GM23248 (cell line): ENCODE data around the gene ARHGAP26. TPM values are rescaled to one million over a fixed set of nuclear protein-coding genes. Genes with fewer than 3 reads are reported as not detected.
"Not testable (repeated sequence)": the region's sequence is repeated elsewhere in the genome, so short reads cannot be mapped to it uniquely, and the experiment has no call there.

ENCODE experiments used
- DNase-seq: peaks from one replicate; pipeline ENCODE4 v3.0.0-alpha.2; 2015
- H2AFZ ChIP-seq: fragments of 200-600 bp; sonication (generic); 2 replicates; pipeline ENCODE4 v1.6.1; 2016; ENCODE audit warnings: antibody characterized with exemption
- H3F3A ChIP-seq: fragments of 200-600 bp; sonication (generic); 2 replicates; pipeline ENCODE4 v1.6.1; 2016; ENCODE audit warnings: mild to moderate bottlenecking, antibody characterized with exemption, mixed run types; ENCODE audit not compliant: insufficient read depth
- H3K27ac ChIP-seq: fragments of 200-600 bp; sonication (generic); 2 replicates; pipeline ENCODE4 v1.5.1; 2016; ENCODE audit warnings: mild to moderate bottlenecking
- H3K27me3 ChIP-seq: fragments of 200-600 bp; sonication (generic); replicated peaks from 2 replicates; pipeline ENCODE4 v1.6.1; 2016; ENCODE audit warnings: mild to moderate bottlenecking; ENCODE audit not compliant: insufficient read depth
- H3K36me3 ChIP-seq: fragments of 200-600 bp; sonication (generic); 2 replicates; pipeline ENCODE4 v1.6.1; 2016; ENCODE audit warnings: low read depth, mild to moderate bottlenecking
- H3K4me1 ChIP-seq: fragments of 200-600 bp; sonication (generic); 2 replicates; pipeline ENCODE4 v1.6.1; 2016; ENCODE audit warnings: mild to moderate bottlenecking; ENCODE audit not compliant: insufficient read depth
- H3K4me2 ChIP-seq: fragments of 200-600 bp; sonication (generic); one replicate; pipeline ENCODE4 v1.6.1; 2016; ENCODE audit warnings: mild to moderate bottlenecking; ENCODE audit not compliant: unreplicated experiment
- H3K4me3 ChIP-seq: fragments of 200-600 bp; sonication (generic); 2 replicates; pipeline ENCODE4 v1.5.1; 2016; ENCODE audit warnings: mild to moderate bottlenecking
- H3K79me2 ChIP-seq: fragments of 200-600 bp; sonication (generic); 2 replicates; pipeline ENCODE4 v1.6.1; 2016; ENCODE audit warnings: mild to moderate bottlenecking; ENCODE audit not compliant: insufficient read depth
- H3K9ac ChIP-seq: fragments of 200-600 bp; sonication (generic); 2 replicates; pipeline ENCODE4 v1.6.1; 2016; ENCODE audit warnings: mild to moderate bottlenecking
- H3K9me2 ChIP-seq: fragments of 200-600 bp; sonication (generic); 2 replicates; pipeline ENCODE4 v1.6.1; 2016; ENCODE audit warnings: mixed run types, mild to moderate bottlenecking, moderate library complexity; ENCODE audit not compliant: insufficient read depth
- H3K9me3 ChIP-seq: fragments of 200-600 bp; sonication (generic); one replicate; pipeline ENCODE4 v1.6.1; 2017; ENCODE audit warnings: low read depth
- H4K20me1 ChIP-seq: fragments of 200-600 bp; sonication (generic); 2 replicates; pipeline ENCODE4 v1.6.0; 2016; ENCODE audit not compliant: insufficient read depth
- EZH2 ChIP-seq: fragments of 200-600 bp; sonication (generic); IDR thresholded peaks from 2 replicates; pipeline ENCODE4 v1.6.1; 2018; ENCODE audit warnings: antibody characterized with exemption, mild to moderate bottlenecking; ENCODE audit not compliant: insufficient read depth, poor library complexity, severe bottlenecking
- EZH2phosphoT487 ChIP-seq: fragments of 200-600 bp; sonication (generic); IDR thresholded peaks from 2 replicates; pipeline ENCODE4 v1.6.1; 2018; ENCODE audit warnings: antibody characterized with exemption, moderate library complexity, mild to moderate bottlenecking, low read depth; ENCODE audit not compliant: insufficient read depth
- WGBS, 2 experiments: methylation state at CpG; one replicate each; pipeline ENCODE4 v1.1.6; 2015 to 2017; ENCODE audit warnings: low lambda C conversion rate in 2 of 2, low coverage in 1 of 2; ENCODE audit errors: missing lambda C conversion rate in 2 of 2; 5-methylcytosine and 5-hydroxymethylcytosine counted together
- in situ Hi-C: fragments of 300-500 bp; cut with MboI; formaldehyde crosslinking; loops from 2 replicates; pipeline ENCODE4 v1.15.0; 2020
- polyA plus RNA-seq: library from polyadenylated mRNA; unstranded; fragments of >200 nt; fragmentation: Nextera tagmentation; extraction: Ambion mirVana; gene quantifications from 2 replicates; pipeline ENCODE4 v1.2.1, GENCODE V29; 2016
- total RNA-seq: library from RNA; depleted of rRNA; stranded (reverse); fragments of >200 nt; shearing (Covaris generic); gene quantifications from 2 replicates; pipeline ENCODE4 v1.2.3, GENCODE V29; 2014

The ARHGAP26 gene
- total and polyA plus RNA-seq, 2 experiments from 2014 or later: 1.6 to 1.7 TPM

- Histone ChIP-seq H3K4me3 (no peak overlapping the region), H3K27ac (peak overlapping the region; percentile 66), H3K9me3 (no peaks in the 10 kb centered on the region), H3K9me2 (no peaks in the 10 kb centered on the region), H3K36me3 (no peaks in the 10 kb centered on the region), H3K27me3 (no peaks in the 10 kb centered on the region), H3K4me2 (peak overlapping the region; percentile 43), H2AFZ (peak overlapping the region; percentile 10; the same call in 1 of the 2 replicates), H3K9ac (peak overlapping the region; percentile 31; the same call in 1 of the 2 replicates), H3K4me1 (peaks cover 25% of the 10 kb centered on the region), H3K79me2 (no peaks in the 10 kb centered on the region), H3F3A (peaks cover 26% of the 10 kb centered on the region), H4K20me1 (no peaks in the 10 kb centered on the region)
- in situ Hi-C loops: no loop called here
- peak; percentile 89 for DNase-seq
- TF ChIP-seq EZH2phosphoT487 (no peak), EZH2 (no peak)
- 24 to 29% methylated on average over 4 of the region's 4 CpGs for WGBS, 2 experiments
Measured at GRCh38 chr5:142959683-142960657, 189.8 kb downstream of the ARHGAP26 start.

GRCh38 chr5:142961440-142962173, 191.4 kb downstream of the ARHGAP26 start:
- no peaks in the 10 kb centered on the region for H3K9me2 ChIP-seq
- no peaks in the 10 kb centered on the region for H3K36me3 ChIP-seq
- H3K4me1 ChIP-seq: peaks cover 25% of the 10 kb centered on the region
- no peak overlapping the region for H3K4me2 ChIP-seq
- H4K20me1 ChIP-seq: no peaks in the 10 kb centered on the region
- no peaks in the 10 kb centered on the region for H3K27me3 ChIP-seq
- WGBS, 2 experiments: 94 to 96% methylated on average over 5 of the region's 5 CpGs
- no peak for DNase-seq
- H3K79me2 ChIP-seq: no peaks in the 10 kb centered on the region
- H3K4me3 ChIP-seq: no peak overlapping the region
- no peak for TF ChIP-seq EZH2
- no peak for TF ChIP-seq EZH2phosphoT487
- no peak overlapping the region for H3K27ac ChIP-seq
- in situ Hi-C loops: no loop called here
- peaks cover 26% of the 10 kb centered on the region for H3F3A ChIP-seq
- no peak overlapping the region for H2AFZ ChIP-seq
- H3K9me3 ChIP-seq: no peaks in the 10 kb centered on the region
- H3K9ac ChIP-seq: no peak overlapping the region

GRCh38 chr5:142962174-142962533, 192.0 kb downstream of the ARHGAP26 start:
- no peak for DNase-seq
- H2AFZ ChIP-seq: no peak overlapping the region
- in situ Hi-C loops: no loop called here
- no peaks in the 10 kb centered on the region for H4K20me1 ChIP-seq
- no peaks in the 10 kb centered on the region for H3K9me3 ChIP-seq
- peaks cover 26% of the 10 kb centered on the region for H3F3A ChIP-seq
- no peaks in the 10 kb centered on the region for H3K27me3 ChIP-seq
- H3K9ac ChIP-seq: no peak overlapping the region
- no peak overlapping the region for H3K4me2 ChIP-seq
- no peak overlapping the region for H3K27ac ChIP-seq
- no peak overlapping the region for H3K4me3 ChIP-seq
- no peaks in the 10 kb centered on the region for H3K36me3 ChIP-seq
- no peaks in the 10 kb centered on the region for H3K79me2 ChIP-seq
- H3K9me2 ChIP-seq: no peaks in the 10 kb centered on the region
- peaks cover 25% of the 10 kb centered on the region for H3K4me1 ChIP-seq
- TF ChIP-seq EZH2 (no peak), EZH2phosphoT487 (no peak)
- WGBS, 2 experiments: 91% methylated on average over 1 of the region's 1 CpG

GRCh38 chr5:142965258-142966120, 195.3 kb downstream of the ARHGAP26 start:
- H3K4me1 ChIP-seq, H3K79me2 ChIP-seq, H3F3A ChIP-seq, H2AFZ ChIP-seq, H3K4me2 ChIP-seq, H3K27me3 ChIP-seq, H3K9me3 ChIP-seq, DNase-seq, H3K27ac ChIP-seq, H3K36me3 ChIP-seq, H3K4me3 ChIP-seq, H4K20me1 ChIP-seq, in situ Hi-C loops, H3K9me2 ChIP-seq, H3K9ac ChIP-seq: not testable (repeated sequence)
- 61 to 66% methylated on average over 17 of the region's 17 CpGs for WGBS, 2 experiments
